H9 (cell line): ENCODE measurements around the gene CXorf51B. TPM values are rescaled to one million over a fixed set of nuclear protein-coding genes. Genes with fewer than 3 reads are reported as not detected.
"Not testable (repeated sequence)": the region's sequence is repeated elsewhere in the genome, so short reads cannot be mapped to it uniquely, and the experiment has no call there.

Source experiments
- DNase-seq: peaks from one replicate; pipeline ENCODE4 v3.0.0-alpha.2; 2017
- H2AFZ ChIP-seq: one replicate; pipeline ENCODE4 v1.6.1; 2013; ENCODE audit warnings: mild to moderate bottlenecking, low read length, control low read depth, moderate library complexity
- H2AK5ac ChIP-seq: 2 replicates; pipeline ENCODE4 v1.6.1; 2013; ENCODE audit warnings: low read length, control low read depth, mixed read lengths; ENCODE audit not compliant: insufficient read length
- H2BK120ac ChIP-seq: one replicate; pipeline ENCODE4 v1.6.1; 2013; ENCODE audit warnings: low read depth, mild to moderate bottlenecking, low read length, control low read depth, inconsistent platforms; ENCODE audit not compliant: poor library complexity, severe bottlenecking
- H2BK12ac ChIP-seq: 2 replicates; pipeline ENCODE4 v1.6.1; 2013; ENCODE audit warnings: low read length, control low read depth, mixed read lengths, low read depth; ENCODE audit not compliant: insufficient read length
- H2BK15ac ChIP-seq: 2 replicates; pipeline ENCODE4 v1.6.1; 2013; ENCODE audit warnings: low read depth, low read length, control low read depth
- H2BK20ac ChIP-seq: one replicate; pipeline ENCODE4 v1.6.1; 2013; ENCODE audit warnings: low read depth, mild to moderate bottlenecking, low read length, control low read depth, inconsistent platforms; ENCODE audit not compliant: poor library complexity, severe bottlenecking
- H2BK5ac ChIP-seq: 2 replicates; pipeline ENCODE4 v1.6.1; 2013; ENCODE audit warnings: low read length, control low read depth, mixed read lengths; ENCODE audit not compliant: insufficient read length
- H3K14ac ChIP-seq: 2 replicates; pipeline ENCODE4 v1.6.1; 2013; ENCODE audit warnings: low read length, control low read depth; ENCODE audit not compliant: insufficient read depth
- H3K18ac ChIP-seq: 2 replicates; pipeline ENCODE4 v1.6.1; 2013; ENCODE audit warnings: low read depth, mild to moderate bottlenecking, mixed read lengths, low read length, control low read depth; ENCODE audit not compliant: insufficient read length
- H3K23ac ChIP-seq: 2 replicates; pipeline ENCODE4 v1.6.1; 2013; ENCODE audit warnings: low read length, control low read depth, mixed read lengths, low read depth; ENCODE audit not compliant: insufficient read length
- H3K23me2 ChIP-seq: 2 replicates; pipeline ENCODE4 v1.6.1; 2013; ENCODE audit warnings: low read depth, mild to moderate bottlenecking, mixed read lengths, low read length, control low read depth; ENCODE audit not compliant: insufficient read length, poor library complexity, severe bottlenecking
- H3K27ac ChIP-seq: 2 replicates; pipeline ENCODE4 v1.5.1; 2013; ENCODE audit warnings: low read length, control low read depth, mixed read lengths, low read depth; ENCODE audit not compliant: insufficient read length
- H3K27me3 ChIP-seq: 2 replicates; pipeline ENCODE4 v1.6.1; 2013; ENCODE audit warnings: low read length, control low read depth, inconsistent platforms; ENCODE audit not compliant: insufficient read depth
- H3K4ac ChIP-seq: 2 replicates; pipeline ENCODE4 v1.6.1; 2013; ENCODE audit warnings: low read depth, mild to moderate bottlenecking, control low read depth, inconsistent platforms, low read length, moderate library complexity
- H3K4me1 ChIP-seq: 2 replicates; pipeline ENCODE4 v1.6.1; 2013; ENCODE audit warnings: low read length, control low read depth, inconsistent platforms; ENCODE audit not compliant: insufficient read depth
- H3K4me2 ChIP-seq: 2 replicates; pipeline ENCODE4 v1.6.1; 2013; ENCODE audit warnings: low read length, control low read depth, mixed read lengths; ENCODE audit not compliant: insufficient read length, insufficient read depth
- H3K56ac ChIP-seq: 2 replicates; pipeline ENCODE4 v1.6.1; 2013; ENCODE audit warnings: low read depth, mild to moderate bottlenecking, mixed read lengths, low read length, control low read depth; ENCODE audit not compliant: insufficient read length
- H3K79me1 ChIP-seq: 2 replicates; pipeline ENCODE4 v1.6.1; 2013; ENCODE audit warnings: low read depth, mild to moderate bottlenecking, moderate library complexity, low read length, control low read depth, inconsistent platforms; ENCODE audit not compliant: insufficient read depth, poor library complexity, severe bottlenecking
- H3K79me2 ChIP-seq: 2 replicates; pipeline ENCODE4 v1.6.1; 2013; ENCODE audit warnings: low read length, control low read depth, inconsistent platforms; ENCODE audit not compliant: insufficient read depth
- H3K9ac ChIP-seq: 2 replicates; pipeline ENCODE4 v1.6.1; 2013; ENCODE audit warnings: low read length, control low read depth, mixed read lengths; ENCODE audit not compliant: insufficient read length; ENCODE audit errors: extremely low read depth
- H3K9me3 ChIP-seq: one replicate; pipeline ENCODE4 v1.6.1; 2013; ENCODE audit warnings: low read depth, low read length, inconsistent platforms; ENCODE audit not compliant: control insufficient read depth
- H3T11ph ChIP-seq: one replicate; pipeline ENCODE4 v1.6.1; 2013; ENCODE audit warnings: mild to moderate bottlenecking, low read length, control low read depth, inconsistent platforms
- H4K20me1 ChIP-seq: one replicate; pipeline ENCODE4 v1.6.1; 2013; ENCODE audit not compliant: control insufficient read depth, insufficient read length, insufficient read depth
- H4K5ac ChIP-seq: 2 replicates; pipeline ENCODE4 v1.6.1; 2013; ENCODE audit warnings: low read depth, mild to moderate bottlenecking, mixed read lengths, low read length, control low read depth; ENCODE audit not compliant: insufficient read length
- H4K8ac ChIP-seq: replicated peaks from 2 replicates; pipeline ENCODE4 v1.6.1; 2013; ENCODE audit warnings: low read length, control low read depth, mixed read lengths, low read depth; ENCODE audit not compliant: insufficient read length
- H4K91ac ChIP-seq: 2 replicates; pipeline ENCODE4 v1.6.1; 2013; ENCODE audit warnings: low read depth, mild to moderate bottlenecking, moderate library complexity, mixed read lengths, low read length, control low read depth; ENCODE audit not compliant: insufficient read length
- H3K27ac Mint-ChIP-seq, 3 experiments: 2 replicates in 2 of 3; 3 replicates in 1 of 3; pipeline ENCODE4 v1.8.0; 2020 to 2021; ENCODE audit warnings: mixed read lengths in 3 of 3, mild to moderate bottlenecking in 1 of 3, moderate library complexity in 1 of 3
- H3K27me3 Mint-ChIP-seq: 2 replicates; pipeline ENCODE4 v1.8.0; 2021; ENCODE audit warnings: low read depth, mild to moderate bottlenecking, moderate library complexity, mixed read lengths
- H3K36me3 Mint-ChIP-seq, 3 experiments: 2 replicates in 2 of 3; 3 replicates in 1 of 3; pipeline ENCODE4 v1.8.0; 2020 to 2021; ENCODE audit warnings: low read depth in 3 of 3, mixed read lengths in 3 of 3; ENCODE audit not compliant: insufficient read depth in 1 of 3
- H3K4me1 Mint-ChIP-seq, 2 experiments: 2 replicates each; pipeline ENCODE4 v1.8.0; 2020; ENCODE audit warnings: mixed read lengths in 2 of 2
- H3K4me3 Mint-ChIP-seq, 2 experiments: 2 replicates in 1 of 2; 3 replicates in 1 of 2; pipeline ENCODE4 v1.8.0; 2020 to 2021; ENCODE audit warnings: mild to moderate bottlenecking in 2 of 2, mixed read lengths in 2 of 2, moderate library complexity in 1 of 2
- H3K9me3 Mint-ChIP-seq, 2 experiments: 2 replicates in 1 of 2; 3 replicates in 1 of 2; pipeline ENCODE4 v1.8.0; 2020; ENCODE audit warnings: mild to moderate bottlenecking in 2 of 2, mixed read lengths in 2 of 2, moderate library complexity in 1 of 2
- WGBS: extraction: QIAGEN DNeasy Blood & Tissue Kit; methylation state at CpG from one replicate; pipeline ENCODE4 v1.1.7; 2013; ENCODE audit warnings: missing lambda C conversion rate, low lambda C conversion rate, mixed read lengths; ENCODE audit not compliant: insufficient read length; ENCODE audit errors: extremely low coverage; 5-methylcytosine and 5-hydroxymethylcytosine counted together
- long read RNA-seq: library from polyadenylated mRNA; unstranded; transcript quantifications from one replicate; pipeline ENCODE4 v2.0.0, GENCODE V29; 2020
- total RNA-seq: library from RNA; stranded (reverse); gene quantifications from 2 replicates; pipeline ENCODE4 v1.2.1, GENCODE V29; 2021

CXorf51B gene
- total RNA-seq, result not detected in 2 replicates
- long read RNA-seq, result 0 reads

DNA sequence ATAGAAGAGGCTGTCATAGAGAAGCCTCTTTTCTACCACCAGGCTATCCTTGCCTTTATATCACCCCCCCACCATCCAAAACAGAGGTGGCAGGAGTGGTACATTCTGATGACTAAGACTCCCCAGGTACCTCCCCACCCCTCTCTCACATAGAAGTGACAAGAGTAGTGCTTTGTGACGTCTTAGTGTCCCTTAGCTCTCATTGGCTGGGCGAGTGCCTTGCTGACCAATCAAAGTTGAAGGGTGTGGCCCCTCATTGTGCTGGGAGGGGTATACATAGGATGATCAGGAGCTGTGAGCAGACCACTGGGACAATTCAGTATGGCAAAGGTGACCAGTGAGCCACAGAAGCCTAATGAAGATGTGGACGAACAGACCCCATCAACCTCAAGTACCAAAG, at the start of gene CXorf51B:
TSS of gene CXorf51B (plus strand) at position 301 of the 400 bp plus-strand sequence. CDS start at position 322, 21 bp downstream.
- H3K27ac ChIP-seq, H3K4ac ChIP-seq, H2BK120ac ChIP-seq, H3K4me1 ChIP-seq, H3K23me2 ChIP-seq, H4K20me1 ChIP-seq, H3K23ac ChIP-seq, H3K9ac ChIP-seq, H3K36me3 Mint-ChIP-seq, H3K4me2 ChIP-seq, H3K9me3 ChIP-seq, H4K5ac ChIP-seq, H3K4me3 Mint-ChIP-seq, H3K79me1 ChIP-seq, H3K27ac Mint-ChIP-seq, H2BK5ac ChIP-seq, H3K79me2 ChIP-seq, H3K27me3 ChIP-seq, H3K56ac ChIP-seq, H3K9me3 Mint-ChIP-seq, H2AK5ac ChIP-seq, H3K27me3 Mint-ChIP-seq, H4K8ac ChIP-seq, H3K18ac ChIP-seq, H3T11ph ChIP-seq, DNase-seq, H2BK15ac ChIP-seq, H4K91ac ChIP-seq, H2BK20ac ChIP-seq, H2AFZ ChIP-seq, H2BK12ac ChIP-seq, H3K4me1 Mint-ChIP-seq, H3K14ac ChIP-seq: not testable (repeated sequence)
- WGBS, result no CpG with 5 or more reads among the region's 3 CpGs

DNA sequence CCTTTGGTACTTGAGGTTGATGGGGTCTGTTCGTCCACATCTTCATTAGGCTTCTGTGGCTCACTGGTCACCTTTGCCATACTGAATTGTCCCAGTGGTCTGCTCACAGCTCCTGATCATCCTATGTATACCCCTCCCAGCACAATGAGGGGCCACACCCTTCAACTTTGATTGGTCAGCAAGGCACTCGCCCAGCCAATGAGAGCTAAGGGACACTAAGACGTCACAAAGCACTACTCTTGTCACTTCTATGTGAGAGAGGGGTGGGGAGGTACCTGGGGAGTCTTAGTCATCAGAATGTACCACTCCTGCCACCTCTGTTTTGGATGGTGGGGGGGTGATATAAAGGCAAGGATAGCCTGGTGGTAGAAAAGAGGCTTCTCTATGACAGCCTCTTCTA, 5.1 kb downstream of the CXorf51B start, which contains the start of gene CXorf51A:
TSS of gene CXorf51A (minus strand) at position 101 of the 400 bp plus-strand sequence. CDS start at position 80, 21 bp downstream.
- H3K56ac ChIP-seq, H3K27ac Mint-ChIP-seq, H3K4me2 ChIP-seq, H3K14ac ChIP-seq, H3K9me3 ChIP-seq, H3K9ac ChIP-seq, H3K27ac ChIP-seq, H3K9me3 Mint-ChIP-seq, H3K79me2 ChIP-seq, H3K79me1 ChIP-seq, H3K4me1 ChIP-seq, H3K23me2 ChIP-seq, H2BK120ac ChIP-seq, H3K23ac ChIP-seq, H3K4me3 Mint-ChIP-seq, H4K91ac ChIP-seq, DNase-seq, H3T11ph ChIP-seq, H2BK20ac ChIP-seq, H4K8ac ChIP-seq, H3K27me3 Mint-ChIP-seq, H2AK5ac ChIP-seq, H2AFZ ChIP-seq, H4K5ac ChIP-seq, H3K36me3 Mint-ChIP-seq, H3K4me1 Mint-ChIP-seq, H2BK12ac ChIP-seq, H2BK15ac ChIP-seq, H2BK5ac ChIP-seq, H3K27me3 ChIP-seq, H4K20me1 ChIP-seq, H3K4ac ChIP-seq, H3K18ac ChIP-seq: not testable (repeated sequence)
- no CpG with 5 or more reads among the region's 3 CpGs for WGBS
